GM19193 (cell line): ENCODE data around the gene ZCWPW1.

Source experiments
- POLR2A ChIP-seq: IDR thresholded peaks from 4 replicates; pipeline ENCODE4 v1.6.1; 2011; ENCODE audit not compliant: insufficient read depth, insufficient read length; ENCODE audit errors: extremely low read depth

ZCWPW1 gene

DNA sequence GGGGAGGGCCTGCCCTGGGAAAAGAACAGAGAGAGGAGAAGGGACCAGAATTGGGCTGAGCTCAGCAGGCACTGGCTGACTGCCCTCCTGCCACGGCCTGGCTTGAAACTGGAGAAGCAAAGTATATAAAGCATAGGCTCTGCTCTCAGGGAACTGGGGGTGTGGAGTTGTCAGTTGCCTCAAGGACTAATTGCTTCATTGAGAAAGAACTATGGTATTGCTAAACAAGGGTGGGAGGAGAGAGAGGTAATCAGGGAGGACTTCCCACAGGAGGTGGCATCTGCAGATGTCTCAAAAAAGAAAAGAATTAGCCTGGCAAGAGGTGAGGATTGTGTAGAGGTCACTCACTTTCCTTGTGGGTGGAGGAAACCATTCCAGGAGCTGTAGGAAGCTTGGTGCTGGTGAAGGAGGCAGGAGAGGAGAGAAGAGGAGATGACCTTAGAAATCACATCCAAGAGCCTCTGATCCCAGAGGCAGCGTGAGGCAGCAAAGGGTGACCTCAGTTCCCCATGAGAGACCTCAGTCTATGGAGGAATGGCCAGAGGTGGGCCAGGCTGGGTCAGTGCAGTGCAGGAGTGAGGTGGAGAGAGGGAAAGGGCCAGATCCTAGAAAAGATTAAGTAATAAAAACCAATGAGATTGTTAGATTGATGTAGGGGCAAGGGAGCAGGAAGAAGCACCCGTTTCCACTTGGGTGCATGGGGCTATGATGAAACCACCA is 68.2 kb downstream of the ZCWPW1 start:
- TF ChIP-seq POLR2A: no peak

DNA sequence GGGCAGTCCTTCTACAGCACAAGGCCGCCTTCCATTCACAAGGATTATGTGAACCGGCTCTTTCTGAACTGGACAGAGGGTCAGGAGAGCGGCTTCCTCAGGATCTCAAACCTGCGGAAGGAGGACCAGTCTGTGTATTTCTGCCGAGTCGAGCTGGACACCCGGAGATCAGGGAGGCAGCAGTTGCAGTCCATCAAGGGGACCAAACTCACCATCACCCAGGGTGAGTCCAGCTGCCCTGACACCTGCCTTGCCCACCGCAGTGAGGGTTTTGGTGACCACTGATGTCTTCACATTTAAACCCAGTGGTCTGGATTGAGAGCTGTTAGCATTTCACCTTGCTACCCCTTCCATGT is 69.7 kb downstream of the ZCWPW1 start:
- no peak for TF ChIP-seq POLR2A

GRCh38 chr7:100358027-100358856 is 70.3 kb downstream of the ZCWPW1 start, which contains the start of gene PILRB:
Gene PILRB, plus strand, starts transcription at chr7:100358117. Its CDS starts 186 bp downstream, at chr7:100358303.
- no peak for TF ChIP-seq POLR2A

GRCh38 chr7:100357131-100357561 is 71.4 kb downstream of the ZCWPW1 start:
- no peak for TF ChIP-seq POLR2A

DNA sequence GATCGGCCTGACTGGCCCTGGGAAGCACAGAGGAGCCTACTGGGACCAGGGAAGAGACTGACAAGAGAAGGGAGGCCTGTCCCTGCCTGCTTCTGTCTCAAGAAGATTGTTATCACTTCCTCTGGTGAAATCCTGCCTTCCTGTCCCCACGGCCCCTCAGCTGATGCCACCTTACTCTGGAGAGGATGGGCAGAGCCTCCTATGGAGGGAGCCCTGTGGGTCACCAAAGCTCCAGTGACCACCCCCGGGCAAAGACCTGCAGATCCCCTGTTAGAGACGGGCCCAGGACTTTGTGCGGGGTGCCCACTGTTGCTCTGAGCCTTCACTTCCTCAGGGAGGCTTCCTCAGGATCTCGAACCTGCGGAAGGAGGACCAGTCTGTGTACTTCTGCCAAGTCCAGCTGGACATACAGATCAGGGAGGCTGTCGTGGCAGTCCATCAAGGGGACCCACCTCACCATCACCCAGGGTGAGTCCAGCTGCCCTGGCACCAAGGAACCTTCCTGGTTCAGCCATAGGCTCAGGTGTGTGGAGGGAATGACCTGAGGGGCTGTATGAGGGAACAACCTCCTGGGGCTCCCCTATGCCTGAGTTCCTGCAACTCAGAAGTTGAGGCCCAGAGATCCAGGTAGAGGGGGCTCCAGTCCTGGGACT is 72.0 kb downstream of the ZCWPW1 start:
- TF ChIP-seq POLR2A: no peak

GRCh38 chr7:100353685-100354330 is 74.7 kb downstream of the ZCWPW1 start:
- TF ChIP-seq POLR2A: no peak

DNA sequence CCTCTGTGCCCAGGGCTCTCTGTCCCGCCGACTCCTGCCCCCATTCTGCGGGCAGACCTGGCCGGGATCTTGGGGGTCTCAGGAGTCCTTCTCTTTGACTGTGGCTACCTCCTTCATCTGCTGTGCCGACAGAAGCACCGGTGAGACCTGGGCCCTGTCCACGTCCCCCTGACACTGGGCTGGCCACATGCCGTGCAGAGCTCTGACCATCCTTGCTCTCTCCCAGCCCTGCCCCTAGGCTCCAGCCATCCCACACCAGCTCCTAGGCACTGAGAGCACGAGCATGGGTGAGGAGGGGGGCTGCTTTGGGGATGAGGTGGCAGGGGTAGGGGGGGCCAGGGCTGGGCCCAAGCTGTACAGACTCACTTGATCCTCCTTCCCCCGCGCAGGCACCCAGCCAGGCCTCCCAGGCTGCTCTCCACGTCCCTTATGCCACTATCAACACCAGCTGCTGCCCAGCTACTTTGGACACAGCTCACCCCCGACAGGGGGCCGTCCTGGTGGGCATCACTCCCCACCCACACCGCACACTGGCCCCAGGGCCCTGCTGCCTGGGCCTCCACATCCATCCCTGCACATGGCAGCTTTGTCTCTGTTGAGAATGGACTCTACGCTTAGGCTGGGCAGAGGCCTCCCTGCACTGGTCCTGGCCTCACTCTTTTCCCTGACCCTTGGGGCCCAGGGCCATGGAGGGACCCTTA is 75.4 kb downstream of the ZCWPW1 start:
- no peak for TF ChIP-seq POLR2A

- TF ChIP-seq POLR2A: no peak
Observed at GRCh38 chr7:100351657-100352058, 76.8 kb downstream of the ZCWPW1 start.
